Right lobe of liver (tissue), 4 donors: ENCODE data around the gene LRRC42.

Experiments
- CTCF ChIP-seq, 4 donors: fragments of 200-600 bp in 3 of 4; fragments of 450-650 bp in 1 of 4; IDR thresholded peaks; one replicate each; pipeline versions ENCODE4 v1.5.1 to v1.8.0; 2016 to 2022; ENCODE audit warnings: antibody characterized with exemption in 4 of 4, mild to moderate bottlenecking in 2 of 4
- POLR2A ChIP-seq: fragments of 450-650 bp; IDR thresholded peaks from one replicate; pipeline ENCODE4 v1.6.1; 2017; ENCODE audit warnings: antibody characterized with exemption, mild to moderate bottlenecking
- donor health status: DM: no; HTN: no; CAD: no.
- donor health status: DM: no; HTN: no; CAD: no.
- donor health status: DM: no; HTN: yes; CAD: no.

DNA sequence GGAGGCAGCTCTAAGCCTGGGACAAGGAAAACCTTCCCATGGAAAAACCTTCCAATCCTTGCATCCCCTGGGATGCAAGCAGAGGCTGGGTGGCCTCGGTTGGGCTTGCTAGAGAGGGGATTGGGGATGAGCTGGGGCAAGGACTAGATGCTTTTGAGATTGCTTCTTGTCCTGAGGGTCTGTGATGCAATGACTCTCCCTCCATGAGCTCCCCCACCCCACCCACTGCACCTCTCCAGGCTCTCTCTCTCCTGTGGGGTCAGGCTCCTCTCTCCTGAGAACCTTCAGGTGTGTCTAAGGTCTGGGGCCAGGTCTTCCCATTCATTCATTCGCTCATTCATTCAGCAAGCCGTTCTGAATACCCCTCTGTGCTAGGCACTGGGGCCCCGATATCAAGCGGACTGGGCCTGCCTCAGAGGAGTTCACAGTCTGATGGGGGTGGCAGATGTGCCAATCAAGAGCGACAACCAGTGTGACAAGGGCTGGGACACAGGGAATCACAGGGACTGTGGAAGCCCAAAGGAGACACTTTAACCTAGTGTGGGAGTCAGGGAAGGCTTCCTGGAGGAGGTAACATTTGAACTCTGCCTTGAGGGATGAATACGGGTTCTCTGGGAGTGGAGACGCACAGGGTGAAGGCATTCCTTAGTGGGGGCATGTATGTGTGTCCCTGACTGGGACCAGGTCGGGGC is 65.3 kb downstream of the LRRC42 start:
- TF ChIP-seq POLR2A = no peak
- no peak for TF ChIP-seq CTCF (IDR thresholded peaks at IDR 0.05)
